Stimulated activated naive CD8-positive, alpha-beta T cell treated with anti-CD3 and anti-CD28 coated beads, Interleukin-15, amount 100 ng/mL, for 72 hours (primary cell): ENCODE data around the gene FCN2.

Source experiments
- ATAC-seq: fragments of 150-1000 bp; cut with Tn5 transposase; 2 replicates; pipeline ENCODE4 v1.10.0; 2021; ENCODE audit warnings: mild to moderate bottlenecking, moderate library complexity
- DNase-seq, 2 donors: peaks; one replicate each; pipeline ENCODE4 v3.0.0; 2021 to 2022
- H3K27ac Mint-ChIP-seq, 2 donors: one replicate each; pipeline ENCODE4 v1.8.0; 2022; ENCODE audit warnings: mild to moderate bottlenecking in 2 of 2, mixed read lengths in 2 of 2, moderate library complexity in 2 of 2
- H3K27me3 Mint-ChIP-seq: one replicate; pipeline ENCODE4 v1.8.0; 2022; ENCODE audit warnings: mixed read lengths
- H3K4me1 Mint-ChIP-seq: one replicate; pipeline ENCODE4 v1.8.0; 2022; ENCODE audit warnings: mild to moderate bottlenecking, mixed read lengths
- H3K4me3 Mint-ChIP-seq, 2 donors: one replicate each; pipeline ENCODE4 v1.8.0; 2022; ENCODE audit warnings: mild to moderate bottlenecking in 2 of 2, mixed read lengths in 2 of 2, moderate library complexity in 1 of 2
- H3K9me3 Mint-ChIP-seq, 2 donors: one replicate each; pipeline ENCODE4 v1.8.0; 2022; ENCODE audit warnings: mixed read lengths in 2 of 2

The FCN2 gene

GRCh38 chr9:134887219-134887618, 6.6 kb downstream of the FCN2 start:
- Mint-ChIP-seq H3K4me3 (no peak overlapping the region), H3K4me1 (peaks cover 5% of the 10 kb centered on the region), H3K9me3 (no peaks in the 10 kb centered on the region), H3K27me3 (peaks cover 40% of the 10 kb centered on the region), H3K27ac (peak overlapping the region in 1 of 2 donors; percentile 41)
- ATAC-seq: no peak
- DNase-seq: no peak

GRCh38 chr9:134887686-134888602, 7.3 kb downstream of the FCN2 start:
- H3K4me1 Mint-ChIP-seq: peaks cover 5% of the 10 kb centered on the region
- H3K27ac Mint-ChIP-seq: peak overlapping the region; percentile 66 to 87
- DNase-seq (no peak), ATAC-seq (no peak)
- H3K4me3 Mint-ChIP-seq: no peak overlapping the region
- H3K27me3 Mint-ChIP-seq: peaks cover 47% of the 10 kb centered on the region
- H3K9me3 Mint-ChIP-seq: no peaks in the 10 kb centered on the region

- H3K27ac Mint-ChIP-seq: no peak overlapping the region
- H3K4me1 Mint-ChIP-seq: peaks cover 5% of the 10 kb centered on the region
- ATAC-seq (no peak), DNase-seq (no peak)
- H3K27me3 Mint-ChIP-seq: peaks cover 49% of the 10 kb centered on the region
- H3K9me3 Mint-ChIP-seq: no peaks in the 10 kb centered on the region
- H3K4me3 Mint-ChIP-seq: no peak overlapping the region
Observed at GRCh38 chr9:134888603-134889190, 8.1 kb downstream of the FCN2 start.

- peaks cover 49% of the 10 kb centered on the region for H3K27me3 Mint-ChIP-seq
- H3K4me1 Mint-ChIP-seq: peaks cover 5% of the 10 kb centered on the region
- no peak overlapping the region for H3K4me3 Mint-ChIP-seq
- H3K9me3 Mint-ChIP-seq: no peaks in the 10 kb centered on the region
- ATAC-seq (no peak), DNase-seq (no peak)
- peak overlapping the region in 1 of 2 donors; percentile 88 for H3K27ac Mint-ChIP-seq
Observed at GRCh38 chr9:134889386-134890154, 9.0 kb downstream of the FCN2 start.

- DNase-seq: no peak
- Mint-ChIP-seq H3K4me1 (peaks cover 5% of the 10 kb centered on the region), H3K27ac (no peak overlapping the region), H3K4me3 (no peak overlapping the region), H3K9me3 (no peaks in the 10 kb centered on the region), H3K27me3 (peaks cover 49% of the 10 kb centered on the region)
- ATAC-seq: no peak
Observed at GRCh38 chr9:134890155-134890495, 9.5 kb downstream of the FCN2 start.

- Mint-ChIP-seq H3K27me3 (peaks cover 47% of the 10 kb centered on the region), H3K4me1 (peaks cover 5% of the 10 kb centered on the region), H3K27ac (no peak overlapping the region), H3K4me3 (no peak overlapping the region), H3K9me3 (no peaks in the 10 kb centered on the region)
- ATAC-seq (no peak), DNase-seq (no peak)
Observed at GRCh38 chr9:134891053-134891452, 10.4 kb downstream of the FCN2 start.

GRCh38 chr9:134891713-134892112, 11.1 kb downstream of the FCN2 start:
- H3K27ac Mint-ChIP-seq: peak overlapping the region in 1 of 2 donors; percentile 16
- ATAC-seq: no peak
- H3K4me1 Mint-ChIP-seq: peaks cover 5% of the 10 kb centered on the region
- no peaks in the 10 kb centered on the region for H3K9me3 Mint-ChIP-seq
- H3K27me3 Mint-ChIP-seq: peaks cover 40% of the 10 kb centered on the region
- no peak overlapping the region for H3K4me3 Mint-ChIP-seq
- DNase-seq: no peak

GRCh38 chr9:134892221-134892620, 11.6 kb downstream of the FCN2 start:
- H3K4me1 Mint-ChIP-seq: peaks cover 5% of the 10 kb centered on the region
- peak overlapping the region in 1 of 2 donors; percentile 80 for H3K27ac Mint-ChIP-seq
- H3K27me3 Mint-ChIP-seq: peaks cover 36% of the 10 kb centered on the region
- ATAC-seq: no peak
- DNase-seq: no peak
- H3K4me3 Mint-ChIP-seq: no peak overlapping the region
- H3K9me3 Mint-ChIP-seq: no peaks in the 10 kb centered on the region

- DNase-seq: no peak
- Mint-ChIP-seq H3K4me3 (no peak overlapping the region), H3K27ac (peak overlapping the region in 1 of 2 donors; percentile 34), H3K9me3 (no peaks in the 10 kb centered on the region), H3K27me3 (peaks cover 31% of the 10 kb centered on the region), H3K4me1 (peaks cover 2% of the 10 kb centered on the region)
- no peak for ATAC-seq
Observed at GRCh38 chr9:134892820-134893420, 12.3 kb downstream of the FCN2 start.

- DNase-seq (no peak), ATAC-seq (no peak)
- H3K4me1 Mint-ChIP-seq: no peaks in the 10 kb centered on the region
- no peak overlapping the region for H3K27ac Mint-ChIP-seq
- peaks cover 9 to 10% of the 10 kb centered on the region in 2 donors for H3K9me3 Mint-ChIP-seq
- no peak overlapping the region for H3K4me3 Mint-ChIP-seq
- H3K27me3 Mint-ChIP-seq: peaks cover 33% of the 10 kb centered on the region
Observed at GRCh38 chr9:134894136-134894860, 13.7 kb downstream of the FCN2 start.

GRCh38 chr9:134895097-134895496, 14.5 kb downstream of the FCN2 start:
- H3K27me3 Mint-ChIP-seq: peaks cover 41% of the 10 kb centered on the region
- ATAC-seq: no peak
- no peaks in the 10 kb centered on the region for H3K4me1 Mint-ChIP-seq
- H3K9me3 Mint-ChIP-seq: peaks cover 12 to 17% of the 10 kb centered on the region in 2 donors
- no peak for DNase-seq
- peak overlapping the region in 1 of 2 donors; percentile 19 for H3K27ac Mint-ChIP-seq
- no peak overlapping the region for H3K4me3 Mint-ChIP-seq

- Mint-ChIP-seq H3K27me3 (peaks cover 41% of the 10 kb centered on the region), H3K9me3 (peaks cover 12 to 17% of the 10 kb centered on the region in 2 donors), H3K4me3 (no peak overlapping the region), H3K4me1 (no peaks in the 10 kb centered on the region), H3K27ac (no peak overlapping the region)
- no peak for DNase-seq
- ATAC-seq: no peak
Observed at GRCh38 chr9:134895567-134895907, 14.9 kb downstream of the FCN2 start.

- no peak for ATAC-seq
- Mint-ChIP-seq H3K4me3 (no peak overlapping the region), H3K4me1 (no peaks in the 10 kb centered on the region), H3K9me3 (peaks cover 12 to 17% of the 10 kb centered on the region in 2 donors), H3K27ac (no peak overlapping the region), H3K27me3 (peaks cover 37% of the 10 kb centered on the region)
- DNase-seq: no peak
Observed at GRCh38 chr9:134895908-134896833, 15.6 kb downstream of the FCN2 start.
